EH (cell line): ENCODE data around the gene ANKRD33B.
A peak's percentile ranks its signal among the peaks of the same experiment; 100 is the strongest.
"Not testable (repeated sequence)": the region's sequence is repeated elsewhere in the genome, so short reads cannot be mapped to it uniquely, and the experiment has no call there.

ENCODE experiments used
- DNase-seq: peaks from one replicate; pipeline ENCODE4 v3.0.0-alpha.2; 2015; ENCODE audit warnings: low read depth

The ANKRD33B gene

DNA sequence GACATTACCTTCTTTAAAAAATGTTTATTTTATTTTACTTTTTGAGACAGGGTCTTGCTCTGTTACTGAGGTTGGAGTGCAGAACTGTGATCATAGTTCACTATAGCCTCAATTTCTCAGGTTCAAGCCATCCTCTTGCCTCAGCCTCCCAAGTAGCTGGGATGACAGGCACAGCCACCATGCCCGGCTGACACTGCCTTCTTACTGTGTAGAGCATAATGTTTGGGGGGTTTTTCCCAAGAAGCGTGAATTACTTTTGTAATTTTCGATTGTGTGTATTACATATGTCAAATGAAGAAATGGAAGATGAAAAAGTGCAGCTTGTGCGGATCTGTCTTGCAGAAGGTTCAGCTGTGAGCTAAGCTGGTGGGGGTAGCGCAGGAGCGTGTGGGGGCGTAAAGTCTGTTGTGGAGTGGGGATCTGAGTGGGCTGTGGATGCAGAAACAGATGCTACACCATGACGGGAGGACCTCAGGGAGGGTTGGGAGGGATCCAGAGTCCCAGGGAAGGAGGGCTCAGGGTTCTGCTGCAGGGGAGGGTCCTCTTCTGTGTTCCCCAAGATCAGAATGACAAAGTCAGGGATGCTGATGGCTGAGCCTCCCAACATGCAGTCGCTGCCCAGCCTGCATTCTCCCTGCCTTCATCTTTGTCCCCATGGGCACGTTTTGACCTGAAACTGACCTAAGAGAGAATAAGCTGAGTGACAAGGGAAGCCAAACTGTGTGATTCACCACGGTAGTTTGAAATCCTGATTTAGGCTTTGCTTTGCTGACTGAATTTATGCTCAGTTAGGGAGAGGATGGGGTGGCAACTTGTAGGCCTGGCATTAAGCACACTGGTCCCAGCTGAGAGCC lies 6.8 kb upstream of the ANKRD33B start:
- DNase-seq, result peak; percentile 63

GRCh38 chr5:10559151-10559550 lies 4.7 kb upstream of the ANKRD33B start:
- no peak for DNase-seq

DNA sequence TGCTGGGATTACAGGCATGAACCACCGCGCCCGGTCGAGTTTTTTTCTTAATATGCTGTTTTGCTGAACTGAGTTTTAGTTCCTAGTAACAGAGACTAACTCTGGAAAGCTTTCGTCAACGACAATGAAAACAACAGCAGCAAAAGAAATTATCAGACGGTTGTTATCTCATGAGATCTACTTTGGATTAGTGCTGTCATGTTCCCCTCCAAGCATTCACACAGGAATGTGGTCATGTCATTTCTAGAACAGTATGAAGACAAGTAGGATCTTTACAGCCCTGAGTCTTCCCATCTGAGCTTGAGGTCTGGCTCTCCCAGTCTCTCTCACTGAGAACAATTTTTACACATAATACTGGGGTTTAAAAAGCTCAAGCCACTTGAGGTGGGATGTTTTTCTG lies 4.0 kb upstream of the ANKRD33B start:
- peak; percentile 45 for DNase-seq

GRCh38 chr5:10562201-10563109 lies 1.4 kb upstream of the ANKRD33B start:
- DNase-seq, result no peak

DNA sequence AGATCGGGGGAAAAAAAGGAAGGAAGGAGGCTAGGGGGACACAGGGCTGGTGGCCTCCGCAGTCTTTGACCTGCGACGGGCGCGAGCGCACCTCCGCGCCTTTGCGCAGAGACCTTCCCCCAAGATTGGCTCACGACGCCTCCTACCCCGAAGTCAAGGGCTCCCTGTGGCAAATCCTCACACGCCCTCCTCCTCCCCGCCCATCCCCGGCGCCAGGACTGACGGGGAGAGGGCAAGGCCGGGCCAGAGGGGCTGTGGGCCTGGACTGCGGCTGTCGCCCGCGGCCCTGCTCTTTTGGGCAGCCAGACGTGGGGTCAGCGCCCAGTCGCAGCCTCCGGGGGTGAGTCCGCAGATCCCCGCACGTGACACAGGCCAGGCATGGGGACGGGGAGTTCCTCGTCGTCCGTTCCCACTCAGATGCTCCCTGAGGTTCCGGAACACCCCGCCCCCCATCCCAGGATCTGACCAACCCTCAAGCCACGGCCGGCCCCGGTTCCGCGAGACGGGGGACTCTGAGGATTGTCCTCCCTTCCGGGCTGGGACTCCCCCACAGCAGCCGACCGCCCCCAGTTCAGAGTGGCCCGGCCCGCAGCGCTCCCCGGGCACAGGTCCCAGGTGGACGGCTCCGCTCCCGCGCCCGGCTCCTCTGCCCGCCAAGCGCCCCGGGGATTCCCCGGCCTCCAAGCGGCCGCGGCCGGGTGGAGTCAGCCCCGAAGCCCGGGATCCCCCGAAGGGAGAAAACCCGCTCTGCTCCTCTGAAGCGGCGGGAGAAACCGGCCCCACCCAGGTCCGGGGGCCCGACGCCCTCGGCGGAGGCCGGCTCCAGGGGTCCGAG lies 543 bp upstream of the ANKRD33B start:
- peak; percentile 59 for DNase-seq

GRCh38 chr5:10564838-10565784 lies 1.2 kb downstream of the ANKRD33B start:
- peak; percentile 35 for DNase-seq

DNA sequence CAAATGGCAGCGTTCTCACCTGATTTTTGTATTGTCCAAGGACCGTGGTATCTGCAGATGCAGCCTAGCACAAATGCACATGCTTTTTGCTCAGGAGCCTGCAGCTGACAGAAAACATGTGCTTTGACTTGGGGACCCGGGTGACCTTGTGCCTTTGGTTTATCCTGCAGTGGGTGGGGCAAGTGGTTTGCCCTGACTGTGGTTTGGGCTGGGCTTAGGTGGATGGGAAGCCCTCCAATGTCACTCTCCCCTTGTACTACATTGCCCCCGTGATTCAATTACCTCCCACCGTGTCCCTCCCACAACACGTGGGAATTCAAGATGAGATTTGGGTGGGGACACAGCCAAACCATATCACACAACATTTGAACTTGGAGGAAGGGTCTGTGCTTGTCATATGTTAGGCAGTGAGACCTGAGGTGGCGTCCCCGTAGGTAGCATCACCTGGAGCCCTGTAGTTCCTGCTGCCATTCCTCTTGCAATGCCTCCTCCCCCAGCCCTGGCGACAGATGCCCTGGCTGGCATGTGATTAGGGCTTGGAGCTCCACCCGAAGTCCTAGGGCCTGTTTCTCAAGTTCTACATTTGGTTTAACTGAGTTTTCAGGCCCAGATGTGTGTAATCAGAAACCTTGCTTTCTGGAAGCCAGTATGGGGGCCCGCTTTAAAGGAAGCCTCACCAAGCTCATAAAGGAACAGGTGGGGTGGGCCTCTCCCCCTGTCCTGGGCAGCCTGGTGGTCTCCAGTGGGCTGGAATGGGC lies 2.1 kb downstream of the ANKRD33B start:
- no peak for DNase-seq

DNA sequence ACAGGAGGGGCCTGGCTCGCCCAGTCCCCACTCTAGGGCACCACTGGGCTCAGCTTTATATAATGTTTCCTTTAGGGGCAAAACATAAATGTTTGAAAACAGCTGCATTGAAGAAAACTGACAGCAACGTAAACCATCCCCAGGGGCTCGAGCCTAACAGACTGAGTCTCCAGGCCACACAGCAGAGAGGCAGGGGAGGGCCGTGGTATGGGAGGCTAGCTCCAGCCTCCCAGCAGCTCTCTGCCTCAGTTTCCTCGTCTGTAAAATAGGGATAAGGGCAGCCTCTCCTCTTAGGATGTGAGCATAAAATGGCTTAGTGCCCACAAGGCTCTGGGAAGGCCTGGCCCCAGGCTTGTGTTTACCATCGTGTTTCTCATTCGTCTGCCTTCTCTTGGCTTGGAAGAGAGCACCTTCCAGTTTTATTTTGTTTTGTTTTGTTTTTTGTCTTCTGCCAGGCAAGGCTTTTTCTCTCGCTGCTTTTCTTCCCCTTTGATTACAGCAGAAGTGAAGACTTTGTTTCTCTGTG lies 2.7 kb downstream of the ANKRD33B start:
- no peak for DNase-seq

- DNase-seq, result no peak
Measured at GRCh38 chr5:10567121-10567591, 3.3 kb downstream of the ANKRD33B start.

- DNase-seq, result peak; percentile 75
Measured at GRCh38 chr5:10567781-10568321, 4.0 kb downstream of the ANKRD33B start.

- not testable (repeated sequence) for DNase-seq
Measured at GRCh38 chr5:10570540-10570939, 6.7 kb downstream of the ANKRD33B start.

DNA sequence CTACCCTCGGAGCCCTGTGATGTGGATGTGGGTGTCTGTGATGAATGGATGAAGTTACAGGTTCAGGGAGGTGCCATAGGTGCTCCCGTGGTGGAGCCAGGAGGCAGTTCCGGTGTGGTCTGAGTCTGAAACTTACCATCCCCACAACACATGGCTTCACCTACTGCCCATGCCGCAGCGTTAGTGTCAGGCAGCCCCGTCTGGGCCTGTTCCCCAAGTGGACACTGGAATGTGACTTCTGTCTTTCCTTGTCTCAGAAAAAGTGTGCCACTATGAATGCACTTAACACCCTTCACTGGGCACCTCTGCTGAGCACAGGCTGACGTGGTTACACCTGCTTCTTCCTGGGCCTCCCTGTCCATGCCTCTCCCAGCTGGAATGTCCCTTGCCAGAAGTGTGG lies 8.6 kb downstream of the ANKRD33B start:
- no peak for DNase-seq

DNA sequence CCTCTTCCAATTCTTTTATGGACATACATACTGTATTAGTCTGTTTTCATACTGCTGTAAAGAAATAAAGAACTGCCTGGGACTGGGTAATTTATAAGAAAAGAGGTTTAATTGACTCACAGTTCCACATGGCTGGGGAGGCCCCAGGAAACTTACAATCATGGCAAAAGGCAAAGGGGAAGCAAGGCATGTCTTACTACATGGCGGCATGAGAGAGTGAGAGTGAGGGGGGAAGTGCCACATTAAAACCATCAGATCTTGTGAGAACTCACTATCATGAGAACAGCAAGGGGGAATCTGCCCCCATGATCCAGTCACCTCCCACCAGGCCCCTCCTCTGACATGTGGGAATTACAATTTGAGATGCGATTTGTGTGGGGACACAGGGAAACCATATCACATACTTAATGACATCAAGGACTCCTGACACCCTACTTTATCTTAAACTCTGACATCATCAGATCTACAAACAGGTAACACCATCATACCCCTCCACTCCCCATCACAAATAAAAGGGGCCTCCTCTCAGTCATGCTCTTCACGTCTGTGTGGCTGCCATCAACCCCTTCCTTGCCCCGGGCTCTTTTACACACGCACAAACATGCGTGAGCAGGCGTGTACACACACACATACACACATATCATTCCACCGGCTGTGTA lies 9.7 kb downstream of the ANKRD33B start:
- no peak for DNase-seq

GRCh38 chr5:10574879-10575278 lies 11.0 kb downstream of the ANKRD33B start:
- not testable (repeated sequence) for DNase-seq

- no peak for DNase-seq
Measured at GRCh38 chr5:10576121-10576789, 12.4 kb downstream of the ANKRD33B start.

DNA sequence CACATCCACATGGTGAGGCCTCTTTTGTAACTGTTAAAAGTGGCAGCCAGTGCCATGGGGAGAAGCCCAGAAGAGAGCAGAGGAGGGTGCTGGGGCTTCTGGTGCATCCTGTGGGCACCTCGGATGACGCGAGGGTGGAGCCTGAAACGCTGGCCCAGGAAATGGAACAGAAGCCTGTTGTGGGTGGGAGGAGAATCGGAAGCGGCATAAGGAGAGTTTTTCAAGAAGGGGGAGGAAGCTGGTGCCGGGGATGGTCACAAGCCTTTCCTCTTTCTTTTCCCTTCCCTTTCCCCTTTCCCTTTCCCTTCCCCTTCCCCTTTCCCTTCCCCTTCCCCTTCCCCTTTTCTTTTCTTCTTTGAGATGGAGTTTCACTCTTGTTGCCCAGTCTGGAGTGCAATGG lies 12.9 kb downstream of the ANKRD33B start:
- no peak for DNase-seq

DNA sequence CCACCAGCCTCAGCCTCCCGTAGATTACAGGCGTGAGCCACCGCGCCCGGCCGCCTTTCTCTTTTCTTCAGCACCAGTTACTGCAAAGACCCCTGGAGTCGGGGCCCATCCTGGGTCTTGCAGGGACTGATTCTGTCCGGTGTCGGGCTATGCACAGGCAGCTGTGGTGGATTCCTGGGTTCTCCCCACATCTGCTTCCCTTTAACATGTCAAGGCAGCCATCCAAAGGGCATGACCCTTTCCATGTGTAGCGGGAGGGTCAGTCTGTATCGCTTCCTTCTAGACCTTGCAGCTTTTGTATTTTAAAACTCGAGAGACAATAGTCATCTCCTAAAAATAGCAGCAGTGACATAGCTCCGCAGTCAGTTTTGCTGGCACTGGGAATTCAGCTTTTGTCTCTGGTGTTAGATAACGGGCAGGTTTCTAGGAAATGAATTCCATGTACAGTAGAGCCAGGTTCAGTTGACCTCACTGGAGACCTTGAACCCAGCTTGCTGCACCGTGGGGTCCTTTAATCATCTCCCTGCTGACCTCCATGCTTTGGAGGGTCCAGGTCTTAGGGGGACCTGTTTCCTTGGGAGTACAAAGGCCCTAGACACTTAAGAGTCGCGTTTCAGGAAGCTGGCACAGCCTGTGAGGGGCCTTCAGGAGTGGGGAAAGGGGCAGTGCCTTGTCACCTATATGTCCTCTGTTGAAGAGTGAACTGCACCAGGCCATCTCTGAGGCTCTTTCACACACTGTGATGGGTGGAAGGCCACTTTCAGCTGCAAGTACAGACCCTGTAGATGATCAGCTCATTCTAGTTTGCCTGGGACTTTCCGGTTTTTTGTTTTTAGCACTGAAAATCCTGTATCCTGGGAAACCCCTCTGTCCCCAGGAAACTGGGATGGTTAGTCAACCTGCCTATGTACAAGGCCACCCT lies 13.8 kb downstream of the ANKRD33B start:
- peak; percentile 64 for DNase-seq
